Gastrocnemius medialis (tissue), 4 donors: ENCODE results near the gene PTPRM. TPM values are rescaled to one million over a fixed set of nuclear protein-coding genes. Genes with fewer than 3 reads are reported as not detected.

Source experiments
- ATAC-seq, 2 donors: fragments of 150-250 bp; one replicate each; pipeline ENCODE4 v1.9.1; 2016
- DNase-seq, 2 donors: peaks; one replicate each; pipeline ENCODE4 v3.0.0-alpha.2; 2019
- H3K27ac ChIP-seq, 4 donors: fragments of 200-600 bp; sonication (generic); 1 replicate in 1 of 4; 2 replicates in 3 of 4; pipeline ENCODE4 v1.5.1; 2016 to 2018; ENCODE audit warnings: mild to moderate bottlenecking in 2 of 4, moderate library complexity in 1 of 4
- H3K27me3 ChIP-seq, 3 donors: fragments of 200-600 bp; sonication (generic) in 2 of 3; 1 replicate in 1 of 3; 2 replicates in 2 of 3; pipeline versions ENCODE4 v1.5.1 to v1.6.0; 2016 to 2019; ENCODE audit warnings: mild to moderate bottlenecking in 1 of 3, moderate library complexity in 1 of 3
- H3K36me3 ChIP-seq, 2 donors: fragments of 200-600 bp; sonication (generic) in 1 of 2; one replicate each; pipeline ENCODE4 v1.5.1; 2017 to 2018
- H3K4me1 ChIP-seq, 2 donors: fragments of 200-600 bp; sonication (generic) in 1 of 2; one replicate each; pipeline ENCODE4 v1.5.1; 2016 to 2017; ENCODE audit warnings: mild to moderate bottlenecking in 2 of 2
- H3K4me3 ChIP-seq, 4 donors: fragments of 200-600 bp; sonication (generic) in 3 of 4; 1 replicate in 1 of 4; 2 replicates in 3 of 4; pipeline ENCODE4 v1.5.1; 2016 to 2019; ENCODE audit warnings: mild to moderate bottlenecking in 2 of 4
- H3K9me3 ChIP-seq, 3 donors: fragments of 200-600 bp; sonication (generic) in 2 of 3; 1 replicate in 1 of 3; 2 replicates in 2 of 3; pipeline ENCODE4 v1.5.1; 2016 to 2019
- POLR2A ChIP-seq, 2 donors: fragments of 450-650 bp; IDR thresholded peaks; one replicate each; pipeline ENCODE4 v1.6.1; 2017; ENCODE audit warnings: antibody characterized with exemption in 2 of 2, mild to moderate bottlenecking in 2 of 2, moderate library complexity in 2 of 2
- in situ Hi-C, 4 donors: fragments of 200-750 bp; cut with MboI; loops; one replicate each; pipeline versions ENCODE4 v1.15.0 to v1.8.0; 2017; ENCODE audit warnings: low sequenced_read_pairs in 4 of 4
- intact Hi-C: fragments of 100-400 bp; cut with DNase I; formaldehyde crosslinking; loops from one replicate; pipeline ENCODE4 v1.15.1; 2023; ENCODE audit warnings: low total_unique reads
- total RNA-seq, 4 donors: library from RNA; depleted of rRNA; stranded (reverse); fragments of >200 nt; gene quantifications; one replicate each; pipeline versions ENCODE4 v1.1.0 to v1.2.3, GENCODE V29; 2016
- TF ChIP-seq, protein P1 (sequence below), 5 experiments: fragments of 450-650 bp in 3 of 5; fragments of 200-600 bp in 2 of 5; sonication (generic) in 2 of 5; IDR thresholded peaks in 4 of 5; conservative IDR thresholded peaks in 1 of 5; 1 replicate in 4 of 5; 2 replicates in 1 of 5; pipeline ENCODE4 v1.5.1; 2016 to 2019; ENCODE audit warnings: antibody characterized with exemption in 5 of 5, mild to moderate bottlenecking in 3 of 5, moderate library complexity in 3 of 5

PTPRM gene
- total RNA-seq, 4 donors from 2014 or later: 52.6 to 79.3 (median 63.8) TPM

DNA sequence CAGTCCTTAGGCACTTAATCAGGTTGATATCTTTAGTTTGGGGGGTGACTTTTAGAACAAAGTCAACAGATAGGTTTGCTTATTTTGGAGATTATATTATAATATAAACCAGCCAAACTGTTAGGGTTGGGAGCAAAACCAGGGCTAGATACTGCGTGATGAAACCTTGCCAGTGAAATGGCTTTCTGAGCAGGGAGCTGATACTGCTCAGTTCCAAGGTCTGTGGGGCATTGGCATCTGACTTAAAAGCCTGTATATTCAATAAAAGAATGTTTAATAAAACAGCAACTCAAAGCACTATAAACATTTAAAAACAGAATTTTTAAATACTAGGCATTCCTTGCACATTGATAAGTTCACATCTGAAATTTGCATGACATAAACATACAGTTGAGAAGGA, 19.3 kb downstream of the PTPRM start:
- TF ChIP-seq, protein P1, sequence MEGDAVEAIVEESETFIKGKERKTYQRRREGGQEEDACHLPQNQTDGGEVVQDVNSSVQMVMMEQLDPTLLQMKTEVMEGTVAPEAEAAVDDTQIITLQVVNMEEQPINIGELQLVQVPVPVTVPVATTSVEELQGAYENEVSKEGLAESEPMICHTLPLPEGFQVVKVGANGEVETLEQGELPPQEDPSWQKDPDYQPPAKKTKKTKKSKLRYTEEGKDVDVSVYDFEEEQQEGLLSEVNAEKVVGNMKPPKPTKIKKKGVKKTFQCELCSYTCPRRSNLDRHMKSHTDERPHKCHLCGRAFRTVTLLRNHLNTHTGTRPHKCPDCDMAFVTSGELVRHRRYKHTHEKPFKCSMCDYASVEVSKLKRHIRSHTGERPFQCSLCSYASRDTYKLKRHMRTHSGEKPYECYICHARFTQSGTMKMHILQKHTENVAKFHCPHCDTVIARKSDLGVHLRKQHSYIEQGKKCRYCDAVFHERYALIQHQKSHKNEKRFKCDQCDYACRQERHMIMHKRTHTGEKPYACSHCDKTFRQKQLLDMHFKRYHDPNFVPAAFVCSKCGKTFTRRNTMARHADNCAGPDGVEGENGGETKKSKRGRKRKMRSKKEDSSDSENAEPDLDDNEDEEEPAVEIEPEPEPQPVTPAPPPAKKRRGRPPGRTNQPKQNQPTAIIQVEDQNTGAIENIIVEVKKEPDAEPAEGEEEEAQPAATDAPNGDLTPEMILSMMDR (IDR thresholded peaks at IDR 0.05 in 4 of 5, conservative IDR thresholded peaks at IDR 0.05 in 1 of 5): no peak
- no peak for TF ChIP-seq POLR2A (IDR thresholded peaks at IDR 0.05)
- no peaks in the 10 kb centered on the region for H3K27me3 ChIP-seq
- peaks cover 39 to 52% of the 10 kb centered on the region in 2 donors for H3K4me1 ChIP-seq
- in situ Hi-C loops: no loop called here
- ATAC-seq (no peak), DNase-seq (no peak)
- H3K9me3 ChIP-seq: no peaks in the 10 kb centered on the region
- H3K27ac ChIP-seq: no peak overlapping the region
- intact Hi-C loops: no loop called here
- H3K4me3 ChIP-seq: no peak overlapping the region
- no peaks in the 10 kb centered on the region for H3K36me3 ChIP-seq

DNA sequence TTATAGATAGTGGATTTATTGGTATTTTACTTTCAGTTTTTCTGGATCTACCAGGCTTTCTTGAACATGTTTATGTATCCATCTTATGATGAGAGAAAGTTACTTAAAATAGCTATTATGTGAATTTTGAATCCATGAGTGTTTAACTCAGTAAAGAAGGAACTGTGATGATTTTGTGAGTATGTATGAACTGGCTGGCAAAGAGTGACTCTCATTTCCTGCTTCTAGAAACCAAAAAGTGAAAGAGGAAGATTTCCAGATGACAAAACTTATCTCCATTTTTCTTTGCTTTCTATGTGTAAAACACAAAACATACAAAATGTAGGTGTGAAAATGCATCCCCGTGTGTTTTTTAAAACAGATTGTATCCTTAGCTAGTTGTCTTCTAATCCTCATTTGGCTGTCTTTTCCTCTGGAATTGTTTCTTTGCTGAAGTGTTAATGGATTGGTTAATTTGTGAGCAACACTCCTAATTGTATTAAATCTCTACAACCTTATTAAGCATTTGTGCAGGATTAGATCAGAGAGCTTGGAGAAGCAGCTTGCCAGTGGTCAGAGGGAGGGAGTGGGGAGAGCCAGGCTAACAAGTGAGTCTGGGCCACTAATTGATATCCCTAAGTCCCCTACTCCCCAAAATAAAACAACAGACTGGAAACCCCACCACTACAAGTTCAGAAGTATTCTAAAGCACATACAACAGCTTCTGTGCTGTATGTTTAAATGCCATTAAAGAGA, 23.9 kb downstream of the PTPRM start:
- intact Hi-C loops (no loop called here), in situ Hi-C loops (no loop called here)
- Histone ChIP-seq H3K9me3 (no peaks in the 10 kb centered on the region), H3K27ac (no peak overlapping the region), H3K36me3 (no peaks in the 10 kb centered on the region), H3K4me1 (peaks cover 57% of the 10 kb centered on the region in 2 donors), H3K4me3 (no peak overlapping the region), H3K27me3 (no peaks in the 10 kb centered on the region)
- ATAC-seq (no peak), DNase-seq (no peak)
- TF ChIP-seq POLR2A (IDR thresholded peaks at IDR 0.05): no peak
- TF ChIP-seq, protein P1 (IDR thresholded peaks at IDR 0.05 in 4 of 5, conservative IDR thresholded peaks at IDR 0.05 in 1 of 5): no peak

DNA sequence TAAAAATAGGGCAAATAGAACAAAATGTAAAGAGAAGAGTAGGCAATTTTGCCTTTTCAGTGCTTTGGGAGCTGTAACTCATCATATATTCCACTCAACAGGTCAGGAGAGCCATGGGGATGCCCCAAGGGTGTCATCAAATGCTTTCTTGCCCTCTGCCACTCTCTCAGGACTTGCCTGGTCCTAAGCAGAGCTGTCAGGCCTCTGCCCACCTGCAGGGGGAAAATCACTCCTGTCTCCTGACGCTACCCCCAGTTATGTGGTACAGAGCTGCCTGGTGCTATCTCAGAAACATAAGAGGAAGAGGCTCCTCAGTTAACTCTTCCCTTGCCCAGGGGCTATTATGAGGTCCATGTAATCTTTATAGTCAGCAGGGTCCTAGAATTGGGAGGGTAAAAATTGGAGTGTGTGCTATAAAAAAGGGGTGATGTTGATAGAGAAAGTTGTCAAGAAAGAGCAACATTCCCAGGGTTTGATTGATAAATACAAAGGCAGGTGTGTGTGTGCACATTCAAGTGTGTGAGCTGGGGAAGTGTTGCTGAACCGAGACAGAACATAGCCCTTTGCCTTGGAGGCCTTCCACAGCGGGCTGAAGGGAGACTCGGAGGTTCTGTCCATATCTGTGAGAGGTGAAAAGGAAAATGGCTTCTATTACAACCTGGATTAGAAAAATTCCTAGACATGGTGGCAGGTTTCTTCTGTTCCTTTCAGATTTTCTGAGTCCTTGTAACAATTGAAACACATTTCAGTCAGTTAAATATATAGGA, 25.4 kb downstream of the PTPRM start:
- in situ Hi-C loops: no loop called here
- TF ChIP-seq, protein P1 (IDR thresholded peaks at IDR 0.05 in 4 of 5, conservative IDR thresholded peaks at IDR 0.05 in 1 of 5): peak in 1 of 5 experiments; percentile 22
- TF ChIP-seq POLR2A (IDR thresholded peaks at IDR 0.05): no peak

DNA sequence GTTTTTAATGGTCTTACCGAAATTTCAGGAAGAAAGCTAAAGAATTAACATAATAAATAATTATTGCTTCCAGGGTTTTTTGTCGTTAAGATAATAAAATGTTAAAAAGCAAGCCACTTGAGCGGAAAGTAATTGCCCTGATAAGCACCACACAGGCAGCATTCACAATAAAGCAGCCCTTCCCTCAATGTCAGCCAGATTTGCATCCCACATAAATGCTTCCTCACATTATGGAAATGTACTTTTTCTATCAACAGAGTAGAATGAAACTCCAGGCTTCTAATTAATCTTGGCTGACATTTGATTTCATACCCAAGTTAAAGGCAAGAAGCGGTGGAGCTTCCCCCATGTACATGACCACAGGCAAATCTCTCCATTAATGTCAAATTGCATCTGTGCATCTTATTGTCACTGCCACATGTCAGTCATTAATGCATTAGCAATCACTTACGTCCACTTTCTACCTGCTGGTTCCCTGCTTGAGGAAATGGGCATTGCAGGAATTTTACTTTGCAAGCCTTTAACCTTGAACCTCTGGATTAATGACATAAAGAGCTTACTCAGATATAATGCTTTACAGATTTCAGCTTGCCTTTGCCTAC, 26.2 kb downstream of the PTPRM start:
- no peak overlapping the region for H3K4me3 ChIP-seq
- TF ChIP-seq, protein P1 (IDR thresholded peaks at IDR 0.05 in 4 of 5, conservative IDR thresholded peaks at IDR 0.05 in 1 of 5): no peak
- no peak for TF ChIP-seq POLR2A (IDR thresholded peaks at IDR 0.05)
- intact Hi-C loops (no loop called here), in situ Hi-C loops (no loop called here)
- ATAC-seq (no peak), DNase-seq (no peak)
- no peaks in the 10 kb centered on the region for H3K9me3 ChIP-seq
- no peaks in the 10 kb centered on the region for H3K27me3 ChIP-seq
- H3K36me3 ChIP-seq: no peaks in the 10 kb centered on the region
- H3K4me1 ChIP-seq: peaks cover 62 to 65% of the 10 kb centered on the region in 2 donors
- no peak overlapping the region for H3K27ac ChIP-seq

More for the DNA sequence above, 25.4 kb downstream of the PTPRM start:
- DNase-seq: no peak
- intact Hi-C loops: no loop called here
- no peak overlapping the region for H3K27ac ChIP-seq
- no peaks in the 10 kb centered on the region for H3K36me3 ChIP-seq
- no peak for ATAC-seq
- H3K4me1 ChIP-seq: peaks cover 58% of the 10 kb centered on the region in 2 donors
- H3K27me3 ChIP-seq: no peaks in the 10 kb centered on the region
- no peaks in the 10 kb centered on the region for H3K9me3 ChIP-seq
- no peak overlapping the region for H3K4me3 ChIP-seq
